ENCODE data around the gene ERMARD. TPM values are rescaled to one million over a fixed set of nuclear protein-coding genes. Genes with fewer than 3 reads are reported as not detected.

Gene ERMARD
- total RNA-seq, 2 experiments from 2014 or later = 24.9 to 26.6 TPM

GRCh38 chr6:169720207-169720855 is 31.1 kb upstream of the ERMARD start:
- POLR2A ChIA-PET = interaction anchor here (0.9 to 1.4 kb wide), 3 partner anchors 13 to 32 kb away, joined by 3 to 4 read pairs (median 4); partner anchors contain the start of genes C6orf120 and WDR27

GRCh38 chr6:169722362-169723199 is 28.8 kb upstream of the ERMARD start:
- ChIA-PET POLR2A (interaction anchor here (1.2 to 7.8 kb wide), 6 partner anchors 8 to 30 kb away, joined by 3 to 95 read pairs (median 22); partner anchors contain the start of genes C6orf120, DYNLT2, ERMARD and WDR27), CTCF (interaction anchor here (0.9 to 6.3 kb wide), 5 partner anchors 14 to 29 kb away, joined by 4 to 34 read pairs (median 6); partner anchors contain the start of genes C6orf120, DYNLT2, ERMARD and WDR27)
- peak; percentile 31 for ATAC-seq
- Mint-ChIP-seq H3K27me3 (no peaks in the 10 kb centered on the region), H3K9me3 (no peaks in the 10 kb centered on the region), H3K27ac (peak overlapping the region; percentile 97), H3K4me1 (ENCODE audit: low read depth) (peaks cover 46% of the 10 kb centered on the region), H3K36me3 (ENCODE audit: low read depth) (peaks cover 29% of the 10 kb centered on the region), H3K4me3 (peak overlapping the region; percentile 94)
- no peak for TF ChIP-seq CTCF (IDR thresholded peaks at IDR 0.05)
- DNase-seq = peak; percentile 57
- intact Hi-C loops (cut with micrococcal nuclease) = loop anchor here (2.0 kb wide), 1 partner anchor 20 kb away; the partner anchor contains the start of genes C6orf120 and WDR27

More at GRCh38 chr6:169720207-169720855, 31.1 kb upstream of the ERMARD start:
- CTCF ChIA-PET = interaction anchor here (0.7 to 6.3 kb wide), 3 partner anchors 11 to 19 kb away, joined by 3 to 34 read pairs (median 17); partner anchors contain the start of genes C6orf120 and WDR27
- Mint-ChIP-seq H3K4me1 (ENCODE audit: low read depth) (peaks cover 33% of the 10 kb centered on the region), H3K27ac (peak overlapping the region; percentile 62), H3K27me3 (no peaks in the 10 kb centered on the region), H3K36me3 (ENCODE audit: low read depth) (peaks cover 40% of the 10 kb centered on the region), H3K9me3 (no peaks in the 10 kb centered on the region), H3K4me3 (no peak overlapping the region)
- ATAC-seq (no peak), DNase-seq (no peak)
- no peak for TF ChIP-seq CTCF (IDR thresholded peaks at IDR 0.05)
- intact Hi-C loops (cut with micrococcal nuclease) = no loop called here

GRCh38 chr6:169723200-169723909 is 28.1 kb upstream of the ERMARD start:
- peak; percentile 47 for ATAC-seq
- POLR2A ChIA-PET = interaction anchor here (0.6 to 7.8 kb wide), 10 partner anchors 8 to 829 kb away, joined by 3 to 95 read pairs (median 8); partner anchors contain the start of genes C6orf120, DYNLT2, ERMARD and WDR27

More at GRCh38 chr6:169723200-169723909, 28.1 kb upstream of the ERMARD start:
- Mint-ChIP-seq H3K27me3 (no peaks in the 10 kb centered on the region), H3K27ac (peak overlapping the region; percentile 97), H3K36me3 (ENCODE audit: low read depth) (peaks cover 29% of the 10 kb centered on the region), H3K4me3 (peak overlapping the region; percentile 94), H3K9me3 (no peaks in the 10 kb centered on the region), H3K4me1 (ENCODE audit: low read depth) (peaks cover 51% of the 10 kb centered on the region)
- intact Hi-C loops (cut with micrococcal nuclease) = loop anchor here (2.0 kb wide), 1 partner anchor 21 kb away; the partner anchor contains the start of genes C6orf120 and WDR27
- CTCF ChIA-PET = interaction anchor here (1.9 to 6.3 kb wide), 3 partner anchors 14 to 26 kb away, joined by 6 to 34 read pairs (median 14); partner anchors contain the start of genes C6orf120 and WDR27
- DNase-seq = peak; percentile 73
- TF ChIP-seq CTCF (IDR thresholded peaks at IDR 0.05) = no peak

Data from activated CD8-positive, alpha-beta T cell treated with anti-CD3 and anti-CD28 coated beads for 36 hours (primary cell).